ENCODE data around the gene GNPTG.
"Not testable (repeated sequence)": the region's sequence is repeated elsewhere in the genome, so short reads cannot be mapped to it uniquely, and the experiment has no call there.

The GNPTG gene

GRCh38 chr16:1319041-1319440, 32.7 kb upstream of the GNPTG start:
- no peak for DNase-seq (ENCODE audit: low read depth in 2 of 2)

- no peak for DNase-seq (ENCODE audit: low read depth in 2 of 2)
Measured at GRCh38 chr16:1320097-1320496, 31.6 kb upstream of the GNPTG start.

- no peak for DNase-seq (ENCODE audit: low read depth in 2 of 2)
Measured at GRCh38 chr16:1320658-1321240, 31.0 kb upstream of the GNPTG start.

GRCh38 chr16:1322407-1322806, 29.3 kb upstream of the GNPTG start:
- no peak for DNase-seq (ENCODE audit: low read depth in 2 of 2)

- DNase-seq (ENCODE audit: low read depth in 2 of 2) = no peak
Measured at GRCh38 chr16:1323296-1324239, 28.2 kb upstream of the GNPTG start.

GRCh38 chr16:1324286-1324826, 27.4 kb upstream of the GNPTG start:
- DNase-seq (ENCODE audit: low read depth in 2 of 2) = no peak

GRCh38 chr16:1325261-1325660, 26.5 kb upstream of the GNPTG start:
- DNase-seq (ENCODE audit: low read depth in 2 of 2) = no peak

GRCh38 chr16:1325673-1326371, 25.9 kb upstream of the GNPTG start:
- no peak for DNase-seq (ENCODE audit: low read depth in 2 of 2)

- no peak for DNase-seq (ENCODE audit: low read depth in 2 of 2)
Measured at GRCh38 chr16:1326391-1326790, 25.3 kb upstream of the GNPTG start.

GRCh38 chr16:1326946-1327618, 24.6 kb upstream of the GNPTG start:
- no peak for DNase-seq (ENCODE audit: low read depth in 2 of 2)

GRCh38 chr16:1327619-1327947, 24.1 kb upstream of the GNPTG start:
- no peak for DNase-seq (ENCODE audit: low read depth in 2 of 2)

GRCh38 chr16:1328136-1328535, 23.6 kb upstream of the GNPTG start:
- DNase-seq (ENCODE audit: low read depth in 2 of 2) = not testable (repeated sequence)

GRCh38 chr16:1328961-1329360, 22.8 kb upstream of the GNPTG start:
- DNase-seq (ENCODE audit: low read depth in 2 of 2) = not testable (repeated sequence)

- DNase-seq (ENCODE audit: low read depth in 2 of 2) = no peak
Measured at GRCh38 chr16:1330260-1330914, 21.3 kb upstream of the GNPTG start.

- no peak for DNase-seq (ENCODE audit: low read depth in 2 of 2)
Measured at GRCh38 chr16:1330931-1331711, 20.6 kb upstream of the GNPTG start.

GRCh38 chr16:1331712-1332617, 19.8 kb upstream of the GNPTG start:
- DNase-seq (ENCODE audit: low read depth in 2 of 2) = no peak

- no peak for DNase-seq (ENCODE audit: low read depth in 2 of 2)
Measured at GRCh38 chr16:1332618-1333148, 19.0 kb upstream of the GNPTG start.

GRCh38 chr16:1333149-1333812, 18.4 kb upstream of the GNPTG start, which contains the start of gene BAIAP3:
Gene BAIAP3 (plus strand): TSS chr16:1333645. CDS start chr16:1338550, 4,905 bp downstream.
- no peak for DNase-seq (ENCODE audit: low read depth in 2 of 2)

Data from activated CD8-positive, alpha-beta memory T cell treated with anti-CD3 and anti-CD28 coated beads for 4 hours (primary cell).